ENCODE data around the gene SLC35E3. TPM values are rescaled to one million over a fixed set of nuclear protein-coding genes. Genes with fewer than 3 reads are reported as not detected.

Gene SLC35E3
- total RNA-seq, 1 donor = 6.5 TPM

- TF ChIP-seq CTCF (IDR thresholded peaks at IDR 0.05; ENCODE audit: insufficient read depth, low read depth, low read length) = no peak
- no peak for DNase-seq (ENCODE audit: low read depth)
- no peak overlapping the region for H3K4me3 ChIP-seq (ENCODE audit: low read depth, low read length)
These were observed 20.7 kb downstream of the SLC35E3 start for GRCh38 chr12:68766646-68767045.

- TF ChIP-seq CTCF (IDR thresholded peaks at IDR 0.05; ENCODE audit: insufficient read depth, low read depth, low read length) = no peak
- no peak overlapping the region for H3K4me3 ChIP-seq (ENCODE audit: low read depth, low read length)
- DNase-seq (ENCODE audit: low read depth) = no peak
These were observed 21.2 kb downstream of the SLC35E3 start for GRCh38 chr12:68767191-68767590.

GRCh38 chr12:68768431-68768939 is 22.5 kb downstream of the SLC35E3 start:
- no peak overlapping the region for H3K4me3 ChIP-seq (ENCODE audit: low read depth, low read length)
- DNase-seq (ENCODE audit: low read depth) = no peak
- TF ChIP-seq CTCF (IDR thresholded peaks at IDR 0.05; ENCODE audit: insufficient read depth, low read depth, low read length) = no peak

DNA sequence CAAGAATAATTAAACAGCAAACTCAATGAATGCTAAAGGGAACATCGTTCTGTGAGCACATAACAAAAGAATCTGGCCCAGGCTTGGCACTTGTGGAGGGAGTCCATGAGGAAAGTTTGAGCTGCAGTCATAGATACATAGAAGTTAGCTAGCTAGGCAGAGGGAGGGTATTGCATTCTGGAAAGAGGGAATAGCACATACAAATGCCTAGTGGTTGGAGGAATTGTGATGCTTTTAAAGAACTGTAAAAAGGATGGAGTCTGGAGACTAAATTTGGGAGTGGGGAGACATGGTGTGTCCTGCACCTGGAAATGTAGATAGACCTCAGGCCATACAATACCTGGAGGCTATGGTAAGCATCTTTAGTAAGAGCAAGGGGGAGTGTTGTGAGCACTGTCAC is 24.0 kb downstream of the SLC35E3 start:
- no peak for TF ChIP-seq CTCF (IDR thresholded peaks at IDR 0.05; ENCODE audit: insufficient read depth, low read depth, low read length)
- no peak overlapping the region for H3K4me3 ChIP-seq (ENCODE audit: low read depth, low read length)
- DNase-seq (ENCODE audit: low read depth) = no peak

GRCh38 chr12:68771223-68771925 is 25.4 kb downstream of the SLC35E3 start:
- TF ChIP-seq CTCF (IDR thresholded peaks at IDR 0.05; ENCODE audit: insufficient read depth, low read depth, low read length) = no peak
- DNase-seq (ENCODE audit: low read depth) = no peak
- H3K4me3 ChIP-seq (ENCODE audit: low read depth, low read length) = no peak overlapping the region

- no peak for TF ChIP-seq CTCF (IDR thresholded peaks at IDR 0.05; ENCODE audit: insufficient read depth, low read depth, low read length)
- H3K4me3 ChIP-seq (ENCODE audit: low read depth, low read length) = no peak overlapping the region
- no peak for DNase-seq (ENCODE audit: low read depth)
These were observed 26.7 kb downstream of the SLC35E3 start for GRCh38 chr12:68772714-68773113.

DNA sequence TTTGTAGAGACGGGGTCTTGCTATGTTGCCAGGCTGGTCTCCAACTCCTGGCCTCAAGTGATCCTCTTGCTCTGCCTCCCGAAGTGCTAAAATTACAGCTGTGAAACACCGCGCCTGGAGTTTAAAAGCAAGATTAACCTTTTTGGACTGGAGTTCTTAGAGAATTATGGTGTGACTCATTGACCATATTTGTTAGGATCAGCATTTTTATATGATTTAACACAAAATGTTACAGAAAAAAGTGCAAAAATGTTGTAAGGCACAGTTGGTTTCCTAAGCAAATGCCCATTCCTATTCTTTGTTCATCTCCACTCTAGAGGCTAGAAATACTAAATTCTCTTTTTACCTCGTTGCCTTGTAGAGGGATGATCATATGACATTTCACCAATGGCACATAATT is 27.6 kb downstream of the SLC35E3 start:
- H3K4me3 ChIP-seq (ENCODE audit: low read depth, low read length) = no peak overlapping the region
- no peak for TF ChIP-seq CTCF (IDR thresholded peaks at IDR 0.05; ENCODE audit: insufficient read depth, low read depth, low read length)
- peak; percentile 32 for DNase-seq (ENCODE audit: low read depth)
